Measurements from ENCODE around the gene PLEKHJ1.
A peak's percentile ranks its signal among the peaks of the same experiment; 100 is the strongest.

PLEKHJ1 gene

GRCh38 chr19:2237869-2238153 lies 1.7 kb upstream of the PLEKHJ1 start:
- DNase-seq (ENCODE audit: extremely low read depth, low read depth): no peak
- peak overlapping the region; percentile 89 for H3K4me3 ChIP-seq (replicated peaks; ENCODE audit: low read depth, low read length)
- no peak for TF ChIP-seq CTCF (IDR thresholded peaks at IDR 0.05; ENCODE audit: low read depth, low read length, missing control alignments)

GRCh38 chr19:2237051-2237868 lies 1.1 kb upstream of the PLEKHJ1 start:
- TF ChIP-seq CTCF (IDR thresholded peaks at IDR 0.05; ENCODE audit: low read depth, low read length, missing control alignments): no peak
- DNase-seq (ENCODE audit: extremely low read depth, low read depth): no peak

GRCh38 chr19:2236064-2236313 lies 140 bp downstream of the PLEKHJ1 start:
- no peak for TF ChIP-seq CTCF (IDR thresholded peaks at IDR 0.05; ENCODE audit: low read depth, low read length, missing control alignments)
- H3K4me3 ChIP-seq (replicated peaks; ENCODE audit: low read depth, low read length): peak overlapping the region; percentile 89
- no peak for DNase-seq (ENCODE audit: extremely low read depth, low read depth)

More at GRCh38 chr19:2237051-2237868, 1.1 kb upstream of the PLEKHJ1 start:
- peak overlapping the region; percentile 89 for H3K4me3 ChIP-seq (replicated peaks; ENCODE audit: low read depth, low read length)

GRCh38 chr19:2235381-2236063 lies 607 bp downstream of the PLEKHJ1 start:
- peak overlapping the region; percentile 89 for H3K4me3 ChIP-seq (replicated peaks; ENCODE audit: low read depth, low read length)
- TF ChIP-seq CTCF (IDR thresholded peaks at IDR 0.05; ENCODE audit: low read depth, low read length, missing control alignments): no peak
- DNase-seq (ENCODE audit: extremely low read depth, low read depth): no peak

- no peak for TF ChIP-seq CTCF (IDR thresholded peaks at IDR 0.05; ENCODE audit: low read depth, low read length, missing control alignments)
- DNase-seq (ENCODE audit: extremely low read depth, low read depth): no peak
- peak overlapping the region; percentile 89 for H3K4me3 ChIP-seq (replicated peaks; ENCODE audit: low read depth, low read length)
Observed at GRCh38 chr19:2234996-2235380, 1.1 kb downstream of the PLEKHJ1 start.

- H3K4me3 ChIP-seq (replicated peaks; ENCODE audit: low read depth, low read length): no peak overlapping the region
- no peak for DNase-seq (ENCODE audit: extremely low read depth, low read depth)
- TF ChIP-seq CTCF (IDR thresholded peaks at IDR 0.05; ENCODE audit: low read depth, low read length, missing control alignments): no peak
Observed at GRCh38 chr19:2233601-2234280, 2.4 kb downstream of the PLEKHJ1 start.
